Astrocyte (in vitro differentiated cells and primary cell): ENCODE measurements around the gene COL23A1. TPM values are rescaled to one million over a fixed set of nuclear protein-coding genes. Genes with fewer than 3 reads are reported as not detected.

Experiments
- DNase-seq: peaks from one replicate; pipeline ENCODE4 v3.0.0-alpha.2; 2010; ENCODE audit warnings: low read depth
- FAIRE-seq: peaks from 2 replicates; lab custom pipeline; 2011; peaks lifted over from hg19 to GRCh38; lab: Jason Lieb, UNC
- H2AFZ ChIP-seq: 2 replicates; pipeline ENCODE4 v1.6.0; 2012; ENCODE audit warnings: low read depth, low read length, inconsistent platforms
- H3K27ac ChIP-seq: 2 replicates; pipeline ENCODE4 v1.5.1; 2011; ENCODE audit warnings: low read depth, low read length, inconsistent platforms
- H3K27me3 ChIP-seq: 2 replicates; pipeline ENCODE4 v1.6.0; 2011; ENCODE audit warnings: low read length, inconsistent platforms; ENCODE audit not compliant: insufficient read depth
- H3K36me3 ChIP-seq: 2 replicates; pipeline ENCODE4 v1.5.1; 2011; ENCODE audit warnings: low read length, inconsistent platforms; ENCODE audit not compliant: insufficient read depth
- H3K4me1 ChIP-seq: 2 replicates; pipeline ENCODE4 v1.5.1; 2011; ENCODE audit warnings: low read length, inconsistent platforms; ENCODE audit not compliant: insufficient read depth
- H3K4me2 ChIP-seq: 2 replicates; pipeline ENCODE4 v1.6.0; 2012; ENCODE audit warnings: low read length, inconsistent platforms
- H3K4me3 ChIP-seq: 2 replicates; pipeline ENCODE4 v1.5.1; 2011; ENCODE audit warnings: low read depth, mild to moderate bottlenecking, low read length, inconsistent platforms; ENCODE audit not compliant: insufficient read depth
- H3K79me2 ChIP-seq: 2 replicates; pipeline ENCODE4 v1.6.0; 2012; ENCODE audit warnings: mild to moderate bottlenecking, low read length, inconsistent platforms; ENCODE audit not compliant: insufficient read depth
- H3K9ac ChIP-seq: 2 replicates; pipeline ENCODE4 v1.6.0; 2012; ENCODE audit warnings: mild to moderate bottlenecking, low read length, inconsistent platforms
- H3K9me3 ChIP-seq: 2 replicates; pipeline ENCODE4 v1.5.1; 2012; ENCODE audit warnings: low read depth, mild to moderate bottlenecking, low read length, inconsistent platforms; ENCODE audit not compliant: insufficient read depth
- H4K20me1 ChIP-seq: 2 replicates; pipeline ENCODE4 v1.6.0; 2012; ENCODE audit warnings: low read length, inconsistent platforms; ENCODE audit not compliant: insufficient read depth
- H3K27ac Mint-ChIP-seq: one replicate; pipeline ENCODE4 v1.8.0; 2021; ENCODE audit warnings: mild to moderate bottlenecking, mixed read lengths; ENCODE audit not compliant: unreplicated experiment
- H3K27me3 Mint-ChIP-seq: one replicate; pipeline ENCODE4 v1.8.0; 2021; ENCODE audit warnings: low read depth, mixed read lengths; ENCODE audit not compliant: unreplicated experiment
- H3K36me3 Mint-ChIP-seq: one replicate; pipeline ENCODE4 v1.8.0; 2021; ENCODE audit warnings: low read depth, mixed read lengths; ENCODE audit not compliant: unreplicated experiment
- H3K4me1 Mint-ChIP-seq: one replicate; pipeline ENCODE4 v1.8.0; 2021; ENCODE audit warnings: low read depth, mixed read lengths; ENCODE audit not compliant: unreplicated experiment
- H3K4me3 Mint-ChIP-seq: one replicate; pipeline ENCODE4 v1.8.0; 2021; ENCODE audit warnings: mild to moderate bottlenecking, moderate library complexity, mixed read lengths; ENCODE audit not compliant: unreplicated experiment
- H3K9me3 Mint-ChIP-seq: one replicate; pipeline ENCODE4 v1.8.0; 2021; ENCODE audit warnings: mild to moderate bottlenecking, mixed read lengths; ENCODE audit not compliant: unreplicated experiment
- CTCF ChIP-seq: IDR thresholded peaks from 2 replicates; pipeline ENCODE4 v1.5.1; 2011; ENCODE audit warnings: low read depth, mild to moderate bottlenecking, inconsistent platforms, low read length, moderate library complexity; ENCODE audit not compliant: insufficient read depth
- EZH2 ChIP-seq: IDR thresholded peaks from 2 replicates; pipeline ENCODE4 v1.6.1; 2012; ENCODE audit warnings: mild to moderate bottlenecking, low read length, inconsistent platforms; ENCODE audit not compliant: insufficient read depth
- total RNA-seq: library from RNA; stranded (reverse); gene quantifications from 2 replicates; pipeline ENCODE4 v1.2.1, GENCODE V29; 2021

COL23A1 gene
- total RNA-seq, 1 donor from 2014 or later, result 0.16 TPM

- Mint-ChIP-seq H3K9me3 (peaks cover under 1% of the 10 kb centered on the region), H3K36me3 (peaks cover 2% of the 10 kb centered on the region), H3K4me3 (no peak overlapping the region), H3K27me3 (peaks cover 42% of the 10 kb centered on the region), H3K4me1 (peaks cover 13% of the 10 kb centered on the region), H3K27ac (no peak overlapping the region)
- Histone ChIP-seq H3K27ac (no peak overlapping the region), H3K36me3 (no peaks in the 10 kb centered on the region), H2AFZ (no peak overlapping the region), H3K27me3 (no peaks in the 10 kb centered on the region), H3K9me3 (no peaks in the 10 kb centered on the region), H3K4me3 (no peak overlapping the region), H3K4me1 (no peaks in the 10 kb centered on the region), H3K4me2 (no peak overlapping the region), H3K79me2 (no peaks in the 10 kb centered on the region), H3K9ac (no peak overlapping the region), H4K20me1 (no peaks in the 10 kb centered on the region)
- FAIRE-seq (no peak), DNase-seq (no peak)
- TF ChIP-seq EZH2, result no peak
- no peak for TF ChIP-seq CTCF
These were observed 208.1 kb downstream of the COL23A1 start for GRCh38 chr5:178381921-178382695.

- Histone ChIP-seq H3K4me3 (no peak overlapping the region), H3K79me2 (no peaks in the 10 kb centered on the region), H4K20me1 (no peaks in the 10 kb centered on the region), H3K36me3 (no peaks in the 10 kb centered on the region), H3K4me2 (no peak overlapping the region), H3K4me1 (no peaks in the 10 kb centered on the region), H3K9ac (no peak overlapping the region), H2AFZ (no peak overlapping the region), H3K27me3 (no peaks in the 10 kb centered on the region), H3K27ac (no peak overlapping the region), H3K9me3 (no peaks in the 10 kb centered on the region)
- peaks cover 10% of the 10 kb centered on the region for H3K4me1 Mint-ChIP-seq
- TF ChIP-seq CTCF, result no peak
- TF ChIP-seq EZH2, result no peak
- H3K27me3 Mint-ChIP-seq, result peaks cover 44% of the 10 kb centered on the region
- H3K27ac Mint-ChIP-seq, result no peak overlapping the region
- H3K36me3 Mint-ChIP-seq, result peaks cover 2% of the 10 kb centered on the region
- no peak overlapping the region for H3K4me3 Mint-ChIP-seq
- peaks cover 3% of the 10 kb centered on the region for H3K9me3 Mint-ChIP-seq
- DNase-seq (no peak), FAIRE-seq (no peak)
These were observed 209.0 kb downstream of the COL23A1 start for GRCh38 chr5:178381206-178381605.

- no peak overlapping the region for H3K4me3 Mint-ChIP-seq
- no peaks in the 10 kb centered on the region for H3K4me1 ChIP-seq
- peaks cover 2% of the 10 kb centered on the region for H3K36me3 Mint-ChIP-seq
- H3K27me3 ChIP-seq, result no peaks in the 10 kb centered on the region
- no peak overlapping the region for H3K4me3 ChIP-seq
- H3K79me2 ChIP-seq, result no peaks in the 10 kb centered on the region
- peaks cover 8% of the 10 kb centered on the region for H3K4me1 Mint-ChIP-seq
- DNase-seq (no peak), FAIRE-seq (no peak)
- H3K27ac Mint-ChIP-seq, result no peak overlapping the region
- H4K20me1 ChIP-seq, result no peaks in the 10 kb centered on the region
- no peaks in the 10 kb centered on the region for H3K36me3 ChIP-seq
- no peak overlapping the region for H2AFZ ChIP-seq
- no peaks in the 10 kb centered on the region for H3K9me3 ChIP-seq
- TF ChIP-seq CTCF (no peak), EZH2 (no peak)
- no peak overlapping the region for H3K4me2 ChIP-seq
- H3K27ac ChIP-seq, result no peak overlapping the region
- H3K9ac ChIP-seq, result no peak overlapping the region
- peaks cover 48% of the 10 kb centered on the region for H3K27me3 Mint-ChIP-seq
- H3K9me3 Mint-ChIP-seq, result peaks cover 3% of the 10 kb centered on the region
These were observed 209.6 kb downstream of the COL23A1 start for GRCh38 chr5:178380541-178381074.
